Islet precursor cell (in vitro differentiated cells): Measurements from ENCODE around the gene ADAMTSL1.

ENCODE experiments used
- DNase-seq: peaks from one replicate; pipeline ENCODE4 v3.0.0-alpha.2; 2018

The ADAMTSL1 gene

GRCh38 chr9:18473652-18474279 lies at the start of gene ADAMTSL1:
Gene ADAMTSL1, plus strand, starts transcription at chr9:18474153. Its CDS starts 80 bp downstream, at chr9:18474233.
- DNase-seq = peak; percentile 94

- DNase-seq = no peak
Measured at GRCh38 chr9:18427691-18428090, 46.3 kb upstream of the ADAMTSL1 start.

- DNase-seq = no peak
Measured at GRCh38 chr9:18428661-18429060, 45.3 kb upstream of the ADAMTSL1 start.

- no peak for DNase-seq
Measured at GRCh38 chr9:18429070-18429469, 44.9 kb upstream of the ADAMTSL1 start.

- no peak for DNase-seq
Measured at GRCh38 chr9:18433620-18434019, 40.3 kb upstream of the ADAMTSL1 start.

GRCh38 chr9:18437315-18438201 lies 36.4 kb upstream of the ADAMTSL1 start:
- peak; percentile 75 for DNase-seq

- DNase-seq = peak; percentile 73
Measured at GRCh38 chr9:18438300-18438925, 35.5 kb upstream of the ADAMTSL1 start.

GRCh38 chr9:18438951-18439350 lies 35.0 kb upstream of the ADAMTSL1 start:
- no peak for DNase-seq

- no peak for DNase-seq
Measured at GRCh38 chr9:18441261-18441660, 32.7 kb upstream of the ADAMTSL1 start.

- DNase-seq = peak; percentile 88
Measured at GRCh38 chr9:18442629-18443491, 31.1 kb upstream of the ADAMTSL1 start.

GRCh38 chr9:18447131-18447530 lies 26.8 kb upstream of the ADAMTSL1 start:
- no peak for DNase-seq

- DNase-seq = no peak
Measured at GRCh38 chr9:18447541-18447940, 26.4 kb upstream of the ADAMTSL1 start.

- DNase-seq = no peak
Measured at GRCh38 chr9:18448101-18448500, 25.9 kb upstream of the ADAMTSL1 start.

- no peak for DNase-seq
Measured at GRCh38 chr9:18451406-18451805, 22.5 kb upstream of the ADAMTSL1 start.

- DNase-seq = no peak
Measured at GRCh38 chr9:18452276-18452675, 21.7 kb upstream of the ADAMTSL1 start.

- no peak for DNase-seq
Measured at GRCh38 chr9:18456624-18457237, 17.2 kb upstream of the ADAMTSL1 start.

GRCh38 chr9:18457510-18457909 lies 16.4 kb upstream of the ADAMTSL1 start:
- DNase-seq = peak; percentile 53

- DNase-seq = no peak
Measured at GRCh38 chr9:18459962-18460584, 13.9 kb upstream of the ADAMTSL1 start.

- DNase-seq = no peak
Measured at GRCh38 chr9:18461496-18461895, 12.5 kb upstream of the ADAMTSL1 start.

- no peak for DNase-seq
Measured at GRCh38 chr9:18463991-18464390, 10.0 kb upstream of the ADAMTSL1 start.

- no peak for DNase-seq
Measured at GRCh38 chr9:18466101-18466500, 7.9 kb upstream of the ADAMTSL1 start.

- no peak for DNase-seq
Measured at GRCh38 chr9:18467696-18468095, 6.3 kb upstream of the ADAMTSL1 start.
